Coronary artery (tissue), 2 donors: ENCODE results near the gene SPTBN5.

Experiments used
- DNase-seq: peaks from one replicate; pipeline ENCODE4 v3.0.0-alpha.2; 2017; ENCODE audit warnings: low spot score
- H3K27ac ChIP-seq, 2 donors: fragments of 200-600 bp; sonication (generic); one replicate each; pipeline ENCODE4 v1.5.1; 2016 to 2019
- H3K4me3 ChIP-seq: fragments of 200-600 bp; sonication (generic); 2 replicates; pipeline ENCODE4 v1.5.1; 2016; ENCODE audit warnings: mild to moderate bottlenecking, moderate library complexity
- TF ChIP-seq, protein P1 (sequence below): fragments of 200-600 bp; sonication (generic); IDR thresholded peaks from one replicate; pipeline ENCODE4 v1.5.1; 2019; ENCODE audit warnings: antibody characterized with exemption

SPTBN5 gene

DNA sequence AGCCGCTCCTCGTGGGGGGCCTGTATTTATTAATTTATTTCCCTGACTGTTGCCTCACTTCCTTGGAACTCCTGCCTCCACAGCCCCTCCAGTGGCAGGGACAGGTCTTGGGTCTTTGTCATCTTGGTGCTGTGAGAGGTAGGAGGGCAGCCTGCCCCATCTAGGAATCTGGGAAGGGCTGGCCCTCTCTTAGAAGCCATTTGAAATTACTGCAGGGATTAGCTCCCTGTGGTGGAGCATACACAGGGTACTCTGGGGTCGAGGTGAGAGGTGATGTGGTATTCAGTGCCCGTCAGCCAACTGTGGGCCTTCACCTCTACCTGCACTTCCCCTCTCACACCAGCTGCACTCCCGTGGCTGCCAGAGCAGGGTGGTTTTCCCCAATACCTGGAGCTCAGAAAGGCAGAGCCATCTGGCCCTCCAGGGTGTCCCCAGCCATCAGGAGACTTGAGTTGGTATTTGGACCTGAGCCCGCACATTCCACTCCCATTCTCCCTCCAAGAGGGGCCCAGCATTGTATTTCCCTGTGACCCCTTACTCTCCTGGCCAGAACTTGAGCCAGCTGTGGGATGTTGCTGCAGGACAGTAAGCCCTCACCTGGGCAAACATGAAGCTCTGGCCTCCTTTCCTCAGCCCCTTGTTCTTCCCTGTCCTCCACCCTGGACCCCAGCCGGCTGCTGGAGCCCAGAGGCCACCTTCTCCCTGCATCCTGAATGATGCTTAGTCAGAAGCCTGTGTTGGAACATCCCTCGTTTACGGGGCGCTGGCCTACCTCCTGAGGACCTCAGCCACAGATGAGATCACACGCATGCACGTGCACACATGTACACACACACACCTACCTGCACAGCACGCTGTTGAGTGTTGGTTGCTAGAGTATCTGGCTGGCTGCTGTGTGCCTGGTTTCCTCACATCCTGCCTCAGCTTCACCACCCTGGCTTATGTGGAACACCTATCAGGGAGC lies 68.0 kb downstream of the SPTBN5 start:
- Histone ChIP-seq H3K27ac (no peak overlapping the region), H3K4me3 (no peak overlapping the region)
- no peak for DNase-seq
- TF ChIP-seq, protein P1, sequence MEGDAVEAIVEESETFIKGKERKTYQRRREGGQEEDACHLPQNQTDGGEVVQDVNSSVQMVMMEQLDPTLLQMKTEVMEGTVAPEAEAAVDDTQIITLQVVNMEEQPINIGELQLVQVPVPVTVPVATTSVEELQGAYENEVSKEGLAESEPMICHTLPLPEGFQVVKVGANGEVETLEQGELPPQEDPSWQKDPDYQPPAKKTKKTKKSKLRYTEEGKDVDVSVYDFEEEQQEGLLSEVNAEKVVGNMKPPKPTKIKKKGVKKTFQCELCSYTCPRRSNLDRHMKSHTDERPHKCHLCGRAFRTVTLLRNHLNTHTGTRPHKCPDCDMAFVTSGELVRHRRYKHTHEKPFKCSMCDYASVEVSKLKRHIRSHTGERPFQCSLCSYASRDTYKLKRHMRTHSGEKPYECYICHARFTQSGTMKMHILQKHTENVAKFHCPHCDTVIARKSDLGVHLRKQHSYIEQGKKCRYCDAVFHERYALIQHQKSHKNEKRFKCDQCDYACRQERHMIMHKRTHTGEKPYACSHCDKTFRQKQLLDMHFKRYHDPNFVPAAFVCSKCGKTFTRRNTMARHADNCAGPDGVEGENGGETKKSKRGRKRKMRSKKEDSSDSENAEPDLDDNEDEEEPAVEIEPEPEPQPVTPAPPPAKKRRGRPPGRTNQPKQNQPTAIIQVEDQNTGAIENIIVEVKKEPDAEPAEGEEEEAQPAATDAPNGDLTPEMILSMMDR = no peak

DNA sequence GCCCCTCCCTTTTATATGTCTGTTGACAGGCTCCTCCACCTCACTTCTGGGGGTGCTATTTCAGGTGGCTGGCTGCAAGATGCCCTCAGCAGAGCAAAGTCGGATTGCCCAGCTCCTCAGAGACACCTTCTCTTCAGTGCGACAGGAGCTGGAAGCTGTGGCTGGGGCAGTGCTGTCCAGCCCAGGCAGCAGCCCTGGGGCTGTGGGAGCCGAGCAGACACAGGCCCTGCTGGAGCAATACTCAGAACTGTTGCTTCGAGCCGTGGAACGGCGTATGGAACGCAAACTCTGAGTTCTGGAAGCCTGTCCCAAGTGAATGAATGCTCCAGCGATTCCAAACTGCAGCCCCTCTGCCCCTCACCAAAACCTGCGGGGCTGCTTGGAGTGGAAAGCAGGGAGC lies 68.7 kb downstream of the SPTBN5 start:
- Histone ChIP-seq H3K4me3 (no peak overlapping the region), H3K27ac (no peak overlapping the region)
- TF ChIP-seq, protein P1 = no peak
- no peak for DNase-seq

DNA sequence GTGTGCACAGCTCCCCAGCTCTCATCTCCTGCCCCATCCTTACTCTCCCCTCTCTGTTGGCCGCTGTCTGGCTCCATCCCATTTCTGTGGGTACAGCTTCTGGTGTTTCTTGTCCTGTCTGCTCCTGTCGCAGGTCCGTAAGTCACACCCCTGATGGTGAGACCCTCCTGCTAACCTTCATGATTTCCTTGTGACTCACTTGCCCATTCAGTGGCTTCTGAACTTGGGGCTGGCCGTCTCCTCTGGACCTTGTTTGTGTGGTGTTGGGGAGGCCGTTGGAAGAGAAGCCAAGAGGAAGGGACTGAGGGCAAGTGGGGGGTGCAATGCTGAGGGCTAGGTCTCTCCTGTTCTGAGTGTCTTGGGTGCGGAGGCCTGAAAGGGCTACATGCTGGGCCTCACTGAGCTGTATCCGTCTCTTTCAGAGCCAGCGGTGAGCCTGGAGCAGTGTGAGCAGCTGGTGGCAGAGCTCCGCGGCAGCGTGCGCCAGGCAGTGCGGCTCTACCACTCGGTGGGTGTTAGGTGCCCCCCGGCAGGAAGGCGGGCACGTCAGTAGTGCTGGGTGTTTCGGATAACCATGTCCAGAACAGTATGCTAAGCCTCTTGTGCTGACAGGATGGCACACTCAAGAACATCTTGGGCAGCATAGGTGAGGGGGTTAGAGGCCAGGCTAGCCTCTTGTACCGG lies 69.6 kb downstream of the SPTBN5 start:
- TF ChIP-seq, protein P1 = no peak
- Histone ChIP-seq H3K27ac (no peak overlapping the region), H3K4me3 (no peak overlapping the region)
- no peak for DNase-seq

DNA sequence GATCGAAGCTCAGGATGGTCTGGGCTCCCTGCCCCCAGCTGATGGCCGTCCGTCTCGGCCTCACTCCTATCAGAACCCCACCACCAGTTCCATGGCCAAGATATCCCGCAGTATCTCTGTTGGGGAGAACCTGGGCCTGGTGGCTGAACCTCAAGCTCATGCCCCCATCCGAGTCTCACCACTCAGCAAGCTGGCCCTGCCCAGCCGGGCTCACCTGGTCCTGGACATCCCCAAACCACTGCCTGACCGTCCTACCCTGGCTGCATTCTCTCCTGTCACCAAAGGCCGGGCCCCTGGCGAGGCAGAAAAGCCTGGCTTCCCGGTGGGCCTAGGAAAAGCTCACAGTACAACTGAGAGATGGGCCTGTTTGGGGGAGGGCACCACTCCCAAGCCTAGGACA lies 70.4 kb downstream of the SPTBN5 start:
- Histone ChIP-seq H3K4me3 (no peak overlapping the region), H3K27ac (no peak overlapping the region)
- TF ChIP-seq, protein P1 = no peak
- DNase-seq = no peak

DNA sequence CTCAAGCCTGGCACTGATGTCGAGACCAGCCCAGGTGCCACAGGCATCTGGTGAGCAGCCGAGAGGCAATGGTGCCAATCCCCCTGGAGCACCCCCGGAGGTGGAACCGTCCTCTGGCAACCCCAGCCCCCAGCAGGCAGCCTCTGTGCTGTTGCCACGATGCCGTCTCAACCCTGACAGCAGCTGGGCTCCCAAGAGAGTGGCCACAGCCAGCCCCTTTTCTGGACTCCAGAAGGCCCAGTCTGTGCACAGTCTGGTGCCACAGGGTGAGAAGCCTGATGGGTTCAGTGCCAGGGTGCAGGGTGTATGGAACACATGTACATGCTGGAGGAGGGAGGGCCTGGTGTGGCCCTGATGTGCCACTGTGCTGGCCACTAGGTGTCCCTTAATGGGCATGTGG lies 70.9 kb downstream of the SPTBN5 start:
- TF ChIP-seq, protein P1 = no peak
- DNase-seq = no peak
- Histone ChIP-seq H3K4me3 (no peak overlapping the region), H3K27ac (no peak overlapping the region)

DNA sequence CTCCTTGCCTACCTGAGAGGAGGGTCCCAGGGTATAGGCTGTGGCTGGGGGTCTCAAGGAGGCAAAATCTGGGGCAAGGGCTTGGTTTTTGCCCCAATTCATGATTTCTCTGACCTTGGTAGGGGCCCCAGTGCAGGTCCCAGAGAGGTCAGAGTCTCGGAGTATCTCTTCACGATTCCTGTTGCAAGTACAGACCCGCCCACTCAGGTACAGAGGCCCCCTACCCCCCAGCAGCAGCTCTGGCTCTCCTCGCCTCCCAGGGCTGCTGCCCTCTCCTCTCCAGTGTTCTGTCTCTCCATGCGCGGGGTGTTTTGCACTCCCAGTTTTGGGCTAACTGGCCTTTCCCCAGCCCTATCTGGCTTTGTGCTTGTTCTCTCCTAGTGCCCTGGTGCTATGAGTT lies 71.4 kb downstream of the SPTBN5 start:
- Histone ChIP-seq H3K27ac (no peak overlapping the region), H3K4me3 (no peak overlapping the region)
- TF ChIP-seq, protein P1 = no peak
- DNase-seq = no peak
